ENCODE data around the gene SLC16A1.
A peak's percentile ranks its signal among the peaks of the same experiment; 100 is the strongest.

Gene SLC16A1

DNA sequence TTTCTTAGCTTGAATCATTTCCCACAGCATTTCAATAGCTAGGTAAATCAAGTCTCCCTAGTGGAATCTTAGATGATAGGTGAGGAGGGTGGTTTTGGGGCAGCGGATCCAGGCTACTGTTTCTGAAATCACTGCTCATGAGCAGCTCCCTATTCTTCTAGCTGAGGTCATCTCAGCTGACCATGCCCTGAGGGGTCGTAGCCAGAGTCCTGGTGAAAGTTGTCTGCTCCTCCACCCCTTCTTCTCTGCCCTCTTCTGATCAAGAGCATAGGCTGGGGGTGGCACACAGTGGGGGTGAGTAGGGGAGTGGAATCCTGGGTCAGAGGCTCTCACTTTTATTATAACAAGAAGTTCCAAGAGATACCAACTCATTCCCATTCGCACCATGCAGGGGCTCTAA is 76.2 kb downstream of the SLC16A1 start:
- DNase-seq, result no peak

DNA sequence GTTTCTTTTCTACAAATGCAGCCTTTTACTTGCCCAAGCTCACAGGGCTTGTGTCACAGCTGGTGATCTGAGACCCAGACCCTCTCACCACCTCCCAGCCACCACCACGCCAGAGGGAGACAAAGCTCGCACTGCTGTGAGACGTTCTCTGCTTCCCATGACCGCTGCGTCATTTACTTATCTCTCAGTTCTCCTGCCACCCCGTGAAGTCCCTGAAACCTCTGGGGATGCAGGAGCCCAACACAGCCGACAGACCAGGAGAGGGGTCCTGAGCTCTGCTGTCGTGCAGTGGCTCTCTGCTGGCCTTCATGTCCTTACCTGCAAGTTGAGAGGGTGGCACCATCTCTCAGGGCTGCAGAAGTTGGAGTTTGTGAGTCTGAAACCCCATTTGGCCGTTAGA is 77.7 kb downstream of the SLC16A1 start:
- DNase-seq, result no peak

DNA sequence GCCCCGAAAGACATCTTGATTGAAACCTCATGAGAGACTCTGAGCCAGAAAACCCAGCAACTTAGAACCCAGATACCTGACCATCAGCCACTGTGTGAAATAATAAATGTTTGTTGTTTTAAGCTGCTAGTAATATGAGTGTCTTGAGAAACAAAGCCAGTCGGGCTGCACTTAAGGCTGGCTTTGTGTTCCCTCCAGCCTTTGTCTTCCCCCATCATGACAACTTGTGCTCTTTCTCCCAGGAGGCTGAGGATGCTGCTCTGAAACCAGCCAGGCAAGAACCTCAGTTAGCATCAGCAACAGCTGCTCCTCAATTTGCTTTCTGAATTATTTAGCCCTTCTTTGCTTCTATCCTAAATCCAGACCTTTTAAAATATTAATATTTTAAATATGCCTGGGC is 78.2 kb downstream of the SLC16A1 start:
- peak; percentile 1 for DNase-seq

- DNase-seq, result no peak
These were observed 79.7 kb downstream of the SLC16A1 start for GRCh38 chr1:112876315-112876714.

DNA sequence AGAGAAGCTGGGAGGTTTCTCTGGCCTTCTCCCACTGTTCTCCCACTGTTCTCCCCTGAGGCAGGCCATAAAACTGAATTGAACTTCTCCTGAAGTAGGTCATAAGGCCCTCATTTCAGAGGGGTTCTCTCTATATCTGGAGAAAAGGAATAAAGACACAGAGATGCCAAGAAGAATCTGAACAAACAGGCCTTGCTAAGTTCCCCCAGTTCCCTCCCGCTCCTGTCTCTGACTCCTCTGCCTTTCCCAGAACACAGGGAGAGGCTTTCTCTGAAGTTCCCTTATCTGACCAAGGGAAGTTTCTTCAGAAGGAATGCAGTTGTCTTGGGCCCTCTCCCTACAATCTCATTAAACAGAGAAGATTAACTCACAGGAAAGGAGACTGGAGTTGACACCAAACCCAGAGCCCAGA is 83.4 kb downstream of the SLC16A1 start:
- peak; percentile 17 for DNase-seq

DNA sequence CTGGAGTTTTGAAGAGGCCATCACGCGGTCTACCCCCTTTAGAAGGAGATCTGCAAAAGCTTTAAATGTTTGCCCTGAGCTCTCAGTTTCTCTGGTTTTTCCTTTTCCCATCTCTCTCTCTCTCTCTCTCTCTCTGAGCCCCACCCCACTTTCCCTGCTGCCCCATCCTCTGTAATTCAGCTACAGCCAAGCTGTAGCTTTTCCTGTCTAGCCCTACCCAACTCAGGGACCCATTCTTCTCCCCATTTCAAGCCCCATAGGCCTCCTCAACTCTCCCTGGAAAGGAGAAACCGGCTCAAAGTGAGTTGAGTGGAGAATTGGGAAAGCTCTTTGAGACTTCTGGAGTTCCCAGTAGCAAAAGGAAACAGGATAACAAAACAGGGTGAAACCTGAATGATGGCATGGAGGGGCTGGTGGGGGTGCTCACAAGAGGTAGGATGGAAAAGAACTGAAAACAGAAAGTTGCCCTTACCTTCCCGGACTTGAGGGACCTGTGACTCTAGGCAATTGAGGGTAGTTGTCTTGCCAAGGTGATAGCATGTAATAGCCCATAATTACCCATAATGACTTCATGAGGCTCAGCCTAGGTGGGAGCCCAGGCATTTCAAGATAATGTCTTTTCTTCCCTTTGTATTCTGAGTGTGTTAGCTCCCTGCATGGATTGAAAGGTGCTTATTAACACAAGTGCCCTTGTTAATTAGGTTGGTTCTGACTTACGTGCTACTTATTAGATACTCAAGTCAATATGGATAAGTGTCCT is 84.9 kb downstream of the SLC16A1 start:
- peak; percentile 89 for DNase-seq

GRCh38 chr1:112869895-112870294 is 86.1 kb downstream of the SLC16A1 start:
- no peak for DNase-seq

- no peak for DNase-seq
These were observed 87.8 kb downstream of the SLC16A1 start for GRCh38 chr1:112868191-112868590.

DNA sequence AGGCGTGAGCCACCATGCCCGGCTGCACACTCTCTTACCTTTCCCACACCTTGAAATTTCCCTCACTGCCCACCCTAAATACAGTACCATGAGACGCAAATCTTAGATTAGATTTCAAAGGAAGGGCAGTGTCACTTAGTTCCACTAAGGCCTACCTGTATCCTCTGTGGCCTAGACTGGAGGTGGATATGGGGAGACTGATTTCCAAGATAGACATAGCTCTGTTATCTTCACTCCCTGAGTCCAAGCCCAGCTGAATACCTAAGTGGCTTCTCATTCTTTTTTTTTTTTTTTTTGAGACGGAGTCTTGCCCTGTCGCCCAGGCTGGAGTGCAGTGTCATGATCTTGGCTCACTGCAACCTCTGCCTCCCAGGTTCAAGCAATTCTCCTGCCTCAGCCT is 89.0 kb downstream of the SLC16A1 start:
- no peak for DNase-seq

- no peak for DNase-seq
These were observed 89.8 kb downstream of the SLC16A1 start for GRCh38 chr1:112866151-112866550.

- no peak for DNase-seq
These were observed 93.1 kb downstream of the SLC16A1 start for GRCh38 chr1:112862753-112863426.

Data from NCI-H69 (cell line).